Cortex of kidney (tissue), 1 donor: Measurements from ENCODE around the gene SCGB1D2.
"Not testable (repeated sequence)": the region's sequence is repeated elsewhere in the genome, so short reads cannot be mapped to it uniquely, and the experiment has no call there.

ENCODE experiments used
- DNase-seq: peaks from one replicate; lab custom pipeline; 2025; lab: John Stamatoyannopoulos, UW

The SCGB1D2 gene, protein sequence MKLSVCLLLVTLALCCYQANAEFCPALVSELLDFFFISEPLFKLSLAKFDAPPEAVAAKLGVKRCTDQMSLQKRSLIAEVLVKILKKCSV

DNA sequence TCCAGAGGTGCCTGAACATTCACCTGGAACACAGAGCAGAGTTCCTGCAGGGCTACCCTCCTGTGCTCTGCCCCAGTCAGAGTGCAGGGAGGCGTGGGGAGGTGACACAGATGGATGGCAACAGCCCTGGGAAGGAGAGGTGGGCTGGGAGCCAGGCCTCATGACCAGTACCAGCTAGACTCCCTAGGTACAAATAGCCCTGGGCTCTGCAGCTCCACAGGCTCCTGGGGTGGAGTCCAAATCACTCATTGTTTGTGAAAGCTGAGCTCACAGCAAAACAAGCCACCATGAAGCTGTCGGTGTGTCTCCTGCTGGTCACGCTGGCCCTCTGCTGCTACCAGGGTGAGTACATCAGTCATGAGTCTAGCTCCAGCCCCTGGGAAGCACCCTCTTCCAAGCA is at the start of gene SCGB1D2:
Gene SCGB1D2 (plus strand): TSS at position 219 of the 400 bp plus-strand sequence. CDS start 69 bp downstream, at position 288.
- DNase-seq = no peak

DNA sequence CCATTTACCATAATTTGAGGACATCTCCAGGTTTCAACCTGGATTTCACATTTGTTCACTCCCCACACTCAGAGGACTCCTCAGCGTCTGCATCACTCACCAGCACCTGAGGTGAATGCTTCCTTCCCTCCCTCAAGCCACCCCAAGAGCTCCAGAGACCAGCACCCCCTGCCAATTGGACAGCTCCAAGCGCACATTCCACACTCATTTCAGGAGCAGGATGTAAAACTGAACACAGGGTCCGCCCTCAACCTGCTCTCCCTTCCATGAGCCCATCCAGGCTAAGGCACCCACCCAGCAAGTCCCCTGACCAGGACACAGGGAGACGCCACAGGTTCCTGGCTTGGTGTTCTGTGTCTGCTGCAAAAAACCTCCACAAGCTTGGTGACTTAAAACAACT is 48.1 kb upstream of the SCGB1D2 start:
- no peak for DNase-seq

DNA sequence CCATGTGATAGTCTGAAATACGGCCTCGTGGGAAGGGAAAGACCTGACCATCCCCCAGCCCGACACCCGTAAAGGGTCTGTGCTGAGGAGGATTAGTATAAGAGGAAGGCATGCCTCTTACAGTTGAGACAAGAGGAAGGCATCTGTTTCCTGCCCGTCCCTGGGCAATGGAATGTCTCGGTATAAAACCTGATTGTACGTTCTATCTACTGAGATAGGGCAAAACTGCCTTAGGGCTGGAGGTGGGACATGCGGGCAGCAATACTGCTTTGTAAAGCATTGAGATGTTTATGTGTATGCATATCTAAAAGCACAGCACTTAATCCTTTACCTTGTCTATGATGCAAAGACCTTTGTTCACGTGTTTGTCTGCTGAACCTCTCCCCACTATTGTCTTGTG is 47.0 kb upstream of the SCGB1D2 start:
- not testable (repeated sequence) for DNase-seq

DNA sequence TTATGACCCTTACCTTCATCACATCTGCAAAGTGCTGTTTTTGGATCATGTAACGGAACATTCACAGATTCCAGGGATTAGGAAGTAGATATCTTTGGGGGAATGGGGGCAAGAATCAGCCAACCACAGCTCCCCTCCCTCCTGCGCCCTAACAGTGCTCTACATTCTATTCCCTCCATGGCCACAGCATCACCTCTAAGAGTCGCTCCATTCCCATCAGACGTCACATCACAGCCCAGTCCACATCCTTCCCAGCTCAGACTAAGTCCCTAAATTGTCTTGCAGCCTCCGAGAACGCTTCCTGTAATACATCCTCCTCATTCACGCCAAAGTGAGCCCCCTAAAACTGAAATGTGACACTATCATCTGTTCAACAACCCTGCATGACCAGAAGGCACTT is 46.1 kb upstream of the SCGB1D2 start:
- DNase-seq = no peak

DNA sequence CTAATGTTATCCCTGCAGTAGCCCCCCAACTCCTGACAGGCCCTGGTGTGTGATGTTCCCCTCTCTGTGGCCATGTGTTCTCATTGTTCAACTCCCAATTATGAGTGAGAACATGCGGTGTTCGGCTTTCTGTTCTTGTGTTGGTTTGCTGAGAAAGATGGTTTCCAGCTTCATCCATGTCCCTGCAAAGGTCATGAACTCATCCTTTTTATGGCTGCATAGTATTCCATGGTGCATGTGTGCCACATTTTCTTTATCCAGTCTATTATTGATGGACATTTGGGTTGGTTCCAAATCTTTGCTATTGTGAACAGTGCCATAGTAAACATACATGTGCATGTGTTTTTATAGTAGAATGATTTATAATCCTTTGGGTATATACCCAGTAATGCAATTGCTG is 44.6 kb upstream of the SCGB1D2 start:
- not testable (repeated sequence) for DNase-seq

DNA sequence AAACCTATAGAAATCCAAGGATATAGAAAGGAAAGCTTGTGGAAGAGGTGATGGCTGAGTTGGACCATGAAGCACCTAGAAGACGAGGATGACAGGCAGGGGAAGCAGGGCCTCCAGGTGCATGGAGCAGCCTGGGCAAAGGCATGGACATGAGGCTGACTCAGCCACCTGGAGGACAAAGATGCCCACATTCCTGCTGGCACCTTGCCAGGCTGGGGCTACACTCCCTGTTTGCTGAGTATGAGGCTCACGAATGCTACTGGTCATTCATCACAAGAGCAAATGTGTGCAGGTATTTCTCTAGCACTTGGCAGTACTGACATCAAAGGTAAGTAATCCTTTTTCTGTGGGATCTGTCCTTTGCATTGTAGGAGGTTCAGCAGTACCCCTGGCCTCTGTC is 40.7 kb upstream of the SCGB1D2 start:
- no peak for DNase-seq

DNA sequence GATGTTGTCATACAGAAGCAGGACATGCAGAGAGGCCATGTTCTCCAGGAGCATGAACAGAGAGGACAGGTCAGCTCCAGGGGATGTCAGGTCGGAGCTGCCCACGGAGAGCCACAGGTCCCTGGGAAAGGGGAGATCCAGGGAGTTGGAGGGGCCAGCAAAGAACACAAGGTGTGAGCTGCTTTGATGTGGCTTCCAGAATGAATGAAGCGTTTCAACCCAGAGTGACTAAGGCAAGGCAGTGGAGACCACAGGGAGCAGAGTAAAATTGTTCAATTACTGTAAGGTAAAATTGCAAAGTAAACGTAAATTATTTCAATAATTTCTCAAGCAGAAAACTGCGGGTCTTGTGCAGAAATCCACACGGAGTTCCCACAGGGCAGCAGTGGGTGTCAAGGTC is 39.1 kb upstream of the SCGB1D2 start:
- DNase-seq = no peak

DNA sequence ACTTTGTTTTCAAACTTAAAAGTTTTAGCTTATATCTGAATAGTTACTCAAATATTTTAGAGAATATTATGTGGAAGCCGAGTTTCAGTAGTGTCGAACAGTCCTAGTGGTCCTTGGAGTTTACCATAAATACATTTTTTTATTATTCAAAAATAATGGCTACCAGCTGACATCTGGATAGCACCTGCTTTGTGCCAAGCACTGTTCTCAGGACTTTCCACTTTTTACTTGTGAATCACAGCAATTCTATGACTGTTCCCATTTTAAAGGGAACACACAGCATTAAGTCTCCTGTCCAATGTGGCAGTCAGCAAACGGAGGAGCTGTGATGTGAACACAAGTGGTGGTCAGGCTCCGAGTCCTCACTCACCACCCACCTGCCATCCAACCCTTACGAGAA is 37.6 kb upstream of the SCGB1D2 start:
- no peak for DNase-seq

DNA sequence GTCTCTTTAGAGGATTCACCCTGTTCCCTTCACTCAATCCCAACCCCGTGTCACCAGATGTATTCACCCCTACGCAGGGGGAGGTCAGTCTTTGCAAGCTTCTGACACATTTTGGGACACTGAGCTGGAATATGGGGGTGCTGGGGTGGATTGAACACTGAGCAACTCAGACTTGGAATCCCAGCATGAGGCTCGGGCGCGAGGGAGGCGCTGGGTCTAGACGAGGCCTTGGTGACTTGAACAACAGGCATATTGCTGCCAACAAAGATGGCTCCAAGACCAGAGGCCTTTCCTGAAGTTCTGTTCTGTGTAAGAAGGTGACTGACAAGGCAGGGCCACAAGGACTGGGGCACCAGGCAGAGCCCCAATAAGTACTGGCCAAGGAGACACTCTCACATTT is 36.6 kb upstream of the SCGB1D2 start:
- no peak for DNase-seq

DNA sequence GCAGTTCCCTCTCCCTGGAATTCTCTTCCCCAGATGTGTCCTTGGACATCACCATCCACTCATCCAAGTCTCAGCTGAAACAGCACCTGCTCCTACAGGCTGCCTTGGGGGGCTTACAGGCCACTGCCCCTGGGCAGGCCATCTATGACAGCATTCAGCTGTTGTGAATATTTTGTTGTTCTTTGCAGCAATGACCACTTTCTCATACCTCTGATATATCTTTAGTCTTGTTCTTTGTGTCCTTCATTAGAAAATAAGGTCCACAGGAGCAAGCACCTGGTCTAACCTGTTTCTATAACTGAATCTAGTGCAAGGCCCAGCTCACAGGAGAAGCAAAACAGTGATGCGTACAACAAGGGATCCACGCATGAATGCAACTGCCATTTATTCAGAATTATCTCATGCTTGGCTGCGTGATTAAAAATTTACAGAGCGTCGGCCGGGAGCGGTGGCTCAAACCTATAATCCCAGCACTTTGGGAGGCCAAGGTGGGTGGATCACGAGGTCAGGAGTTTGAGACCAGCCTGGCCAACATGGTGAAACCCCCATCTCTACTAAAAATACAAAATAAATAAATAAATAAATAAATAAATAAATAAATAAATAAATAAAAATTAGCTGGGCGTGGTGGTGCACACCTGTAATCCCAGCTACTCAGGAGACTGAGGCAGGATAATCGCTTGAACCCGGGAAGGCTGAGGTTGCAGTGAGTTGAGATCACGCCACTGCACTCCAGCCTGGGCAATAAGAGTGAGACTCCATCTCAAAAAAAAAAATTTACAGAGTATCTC is 35.6 kb upstream of the SCGB1D2 start:
- not testable (repeated sequence) for DNase-seq

DNA sequence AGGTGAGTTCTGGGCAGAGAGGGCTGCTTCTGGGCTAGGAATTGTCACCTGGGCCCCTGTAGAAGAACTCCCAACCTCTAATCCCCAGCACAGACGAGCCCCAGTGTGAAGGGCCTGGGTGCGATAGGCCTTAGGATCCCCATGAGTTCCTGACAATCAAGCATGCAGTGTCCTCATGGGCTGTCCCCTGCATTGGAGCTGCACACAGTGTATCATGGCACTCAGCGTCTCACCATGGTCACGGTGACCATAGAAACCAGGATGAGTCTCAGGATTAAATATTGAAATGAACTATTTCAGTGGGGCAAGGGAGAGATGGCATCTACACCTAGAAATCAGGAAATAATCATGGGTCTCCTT is 33.3 kb upstream of the SCGB1D2 start:
- DNase-seq = no peak

DNA sequence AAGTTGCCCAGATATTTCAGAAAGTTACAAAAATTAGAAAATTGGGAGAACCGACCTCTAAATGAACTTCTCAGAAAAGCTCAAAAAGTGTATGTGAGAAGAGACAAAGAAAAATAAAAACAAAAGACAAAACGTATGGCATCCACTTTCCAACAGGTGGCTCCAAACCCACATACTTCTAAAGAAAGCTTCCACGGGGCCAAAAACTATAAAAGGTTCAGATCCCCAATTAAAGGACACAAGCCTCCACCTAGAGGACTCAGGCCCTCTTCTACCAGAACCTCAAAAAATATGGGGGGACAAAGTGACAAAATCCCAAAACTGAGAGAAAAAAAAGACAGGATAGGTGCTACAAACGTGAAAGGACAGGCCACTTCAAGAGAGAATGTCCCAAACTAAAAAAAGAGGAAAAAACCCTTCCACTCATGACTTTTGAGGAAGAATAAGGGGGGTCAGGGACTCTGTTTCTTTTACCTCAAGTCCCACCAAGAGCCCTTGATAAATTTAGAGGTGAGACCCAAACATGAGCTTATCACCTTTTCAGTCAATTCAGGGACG is 24.8 kb upstream of the SCGB1D2 start:
- no peak for DNase-seq

DNA sequence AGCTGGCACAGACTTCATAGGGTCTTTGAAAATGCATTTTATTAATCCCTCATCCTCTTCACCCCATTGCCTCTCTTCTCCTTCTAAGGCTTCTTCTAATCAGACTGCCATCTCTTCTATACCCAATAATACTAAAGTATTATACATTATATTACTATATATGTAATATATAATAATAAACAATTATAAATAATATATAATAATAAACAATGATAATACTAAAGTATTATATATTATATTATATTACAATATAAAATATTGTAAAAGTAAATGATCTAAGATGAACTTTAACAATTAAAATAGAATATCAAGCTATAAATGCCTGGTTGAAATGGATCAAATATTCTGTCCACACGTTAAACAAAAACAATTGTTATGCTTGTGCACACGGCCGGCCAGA is 20.5 kb upstream of the SCGB1D2 start:
- DNase-seq = no peak

DNA sequence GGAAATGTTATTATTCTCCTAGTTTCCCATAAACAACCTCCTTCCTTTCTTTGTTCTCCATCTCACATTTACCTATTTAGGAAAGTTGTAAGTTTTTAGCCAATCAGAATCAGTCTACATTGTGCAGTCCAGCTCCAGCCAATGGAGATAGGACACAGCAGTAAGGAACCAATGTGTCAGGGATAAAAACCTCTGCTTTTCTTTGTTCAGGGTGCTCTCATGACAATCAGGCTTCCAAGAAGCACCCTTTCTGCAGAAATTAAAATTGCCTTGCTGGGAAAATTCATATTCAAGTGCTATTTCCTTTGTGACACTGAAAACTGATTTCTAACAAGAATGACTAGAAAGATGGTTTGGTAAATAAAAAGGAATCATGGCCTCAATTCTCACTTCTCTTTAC is 18.9 kb upstream of the SCGB1D2 start:
- DNase-seq = no peak

DNA sequence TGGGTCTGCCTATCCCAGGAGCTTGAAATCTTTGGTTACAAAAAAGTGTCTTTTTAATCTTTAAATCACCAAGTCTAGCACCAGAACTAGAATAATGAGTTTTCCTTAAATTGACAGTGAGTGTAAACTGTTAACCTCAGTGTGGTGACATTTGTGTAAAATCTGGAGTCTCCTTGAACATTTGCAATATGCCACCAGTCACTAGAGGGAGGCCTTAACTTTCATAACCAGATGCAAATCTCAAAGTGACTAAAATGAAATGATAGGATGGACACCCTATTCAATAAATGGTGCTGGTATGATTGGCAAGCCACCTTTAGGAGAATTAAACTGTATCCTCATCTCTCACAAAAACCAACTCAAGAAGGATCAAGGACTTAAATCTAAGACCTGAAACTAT is 8.3 kb upstream of the SCGB1D2 start:
- DNase-seq = no peak

DNA sequence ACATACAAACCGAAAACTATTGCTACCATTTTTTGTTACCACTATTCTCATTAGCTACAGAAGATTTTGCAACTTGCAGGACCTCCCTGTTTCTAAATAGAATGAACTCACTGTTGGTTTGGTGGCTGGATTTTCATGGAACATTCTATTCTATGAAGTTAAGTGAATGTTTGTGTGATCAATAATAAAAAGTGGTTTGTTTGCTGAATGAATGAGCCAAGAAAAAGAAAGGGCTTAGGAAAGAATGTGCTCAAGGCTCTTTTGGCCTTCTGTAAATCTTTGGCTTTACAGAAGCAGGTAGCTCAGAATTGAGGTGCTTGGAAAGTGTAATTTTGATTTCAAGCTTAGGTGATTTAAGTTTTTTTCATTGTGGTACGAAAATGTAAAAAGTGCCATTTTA is 5.9 kb upstream of the SCGB1D2 start:
- no peak for DNase-seq

DNA sequence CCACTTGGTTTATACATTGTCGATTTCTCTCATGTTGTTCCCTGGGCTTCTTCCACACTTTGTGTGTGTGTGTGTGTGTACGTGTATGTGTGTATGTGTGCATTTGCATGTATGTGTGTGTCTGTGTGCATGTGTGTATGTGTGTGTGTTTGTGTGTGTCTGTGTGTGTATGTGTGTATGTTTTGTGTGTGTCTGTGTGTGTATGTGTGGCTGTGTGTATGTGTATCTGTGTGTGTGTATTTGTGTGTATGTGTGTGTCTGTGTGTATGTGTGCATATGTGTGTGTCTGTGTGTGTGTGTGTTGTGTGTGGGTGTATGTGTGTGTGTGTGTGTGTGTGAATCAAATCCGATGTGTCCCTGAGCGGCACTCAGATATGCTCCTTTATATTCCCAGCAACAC is 4.5 kb upstream of the SCGB1D2 start:
- no peak for DNase-seq

DNA sequence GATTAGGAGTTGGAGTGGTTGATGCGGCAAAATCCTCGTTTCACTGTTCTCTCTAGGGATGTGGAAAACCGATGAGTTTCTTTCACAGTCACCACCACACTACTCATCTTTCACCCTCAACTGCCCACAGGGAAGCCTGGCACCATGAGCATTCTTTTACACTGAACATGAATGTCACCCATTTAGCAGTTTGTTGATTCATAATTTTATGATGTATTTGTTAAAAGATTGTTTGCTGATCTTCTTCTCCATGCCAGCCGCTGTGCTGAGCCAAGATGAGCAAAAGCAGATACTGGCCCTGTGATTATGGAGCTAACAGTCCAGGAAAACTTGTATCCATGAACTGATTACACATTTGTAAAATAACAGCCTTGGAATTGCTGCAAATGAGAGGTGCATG is 3.9 kb upstream of the SCGB1D2 start:
- DNase-seq = no peak

DNA sequence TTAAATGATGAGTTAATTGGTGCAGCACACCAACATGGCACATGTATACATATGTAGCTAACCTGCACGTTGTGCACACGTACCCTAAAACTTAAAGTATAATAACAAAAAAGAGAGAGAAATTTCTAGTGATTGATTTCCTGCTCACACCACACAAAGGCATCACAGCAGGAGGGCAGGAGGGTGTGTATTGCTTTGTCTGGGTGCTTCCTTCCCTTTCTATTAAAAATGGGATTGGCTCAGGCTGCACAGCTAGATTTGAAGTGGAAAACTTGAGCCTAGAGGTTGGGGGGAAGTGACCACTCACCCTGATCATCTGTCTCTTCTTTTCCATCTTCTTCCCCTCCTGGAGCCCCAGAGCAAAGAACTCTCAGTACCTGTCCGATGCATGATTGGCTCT is 944 bp upstream of the SCGB1D2 start:
- DNase-seq = no peak

DNA sequence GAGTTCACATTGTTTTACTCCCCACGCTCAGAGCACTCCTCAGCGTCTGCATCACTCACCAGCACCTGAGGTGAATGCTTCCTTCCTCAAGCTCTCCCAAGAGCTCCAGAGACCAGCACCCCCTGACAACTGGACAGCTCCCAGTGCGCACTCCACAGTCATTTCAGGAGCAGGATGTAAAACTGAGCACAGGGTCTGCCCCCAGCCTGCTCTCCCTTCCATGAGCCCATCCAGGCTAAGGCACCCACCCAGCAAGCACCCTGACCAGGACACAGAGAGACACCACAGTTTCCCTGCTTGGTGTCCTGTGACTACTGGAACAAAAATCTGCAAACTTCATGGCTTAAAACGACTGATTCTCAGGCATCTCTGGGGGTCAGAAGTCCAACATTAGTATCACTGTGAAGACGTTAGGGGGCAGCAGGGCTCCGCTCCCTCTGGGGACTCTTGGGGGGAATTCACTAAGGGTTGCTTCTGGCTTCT is 3.3 kb downstream of the SCGB1D2 start:
- DNase-seq = no peak

DNA sequence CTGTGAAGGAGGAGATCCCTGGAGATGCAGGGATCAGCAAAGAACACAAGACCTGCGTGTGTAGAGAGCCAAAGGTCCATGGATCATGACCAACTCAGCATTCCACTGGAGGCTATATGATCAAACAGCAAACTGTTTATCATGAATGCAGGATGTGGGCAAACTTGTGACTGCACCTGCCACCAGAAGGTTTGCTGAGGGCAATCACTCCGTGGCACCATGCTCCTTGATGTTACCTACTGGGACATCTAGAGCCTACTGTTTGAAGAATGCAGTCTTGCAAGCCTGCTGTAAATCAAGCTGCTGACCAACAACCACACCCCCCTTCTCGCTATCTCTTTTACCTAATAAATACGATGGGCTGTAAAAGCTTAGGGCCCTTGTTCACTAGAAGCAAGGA is 9.7 kb downstream of the SCGB1D2 start:
- no peak for DNase-seq

DNA sequence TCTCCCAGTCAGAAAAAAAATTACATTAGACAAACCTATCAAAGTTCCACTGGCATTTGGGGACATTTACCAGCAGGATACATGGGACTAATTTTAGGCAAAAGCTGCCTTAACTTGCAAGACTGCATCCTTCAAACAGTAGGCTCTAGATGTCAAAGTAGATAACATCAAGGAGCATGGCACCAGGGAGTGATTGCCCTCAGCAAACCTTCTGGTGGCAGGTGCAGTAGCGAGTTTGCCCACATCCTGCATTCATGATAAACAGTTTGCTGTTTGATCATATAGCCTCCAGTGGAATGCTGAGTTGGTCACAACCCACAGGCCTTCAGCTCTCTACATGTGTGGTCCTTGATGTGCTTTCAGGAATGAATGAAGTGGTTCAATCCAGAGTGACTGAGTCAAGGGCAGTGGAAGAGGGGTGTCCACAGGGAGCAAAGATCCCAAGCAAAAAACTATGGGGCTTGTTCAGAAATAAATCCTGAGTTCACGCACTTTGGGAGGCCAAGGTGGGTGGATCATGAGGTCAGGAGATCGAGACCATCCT is 12.0 kb downstream of the SCGB1D2 start:
- DNase-seq = no peak

DNA sequence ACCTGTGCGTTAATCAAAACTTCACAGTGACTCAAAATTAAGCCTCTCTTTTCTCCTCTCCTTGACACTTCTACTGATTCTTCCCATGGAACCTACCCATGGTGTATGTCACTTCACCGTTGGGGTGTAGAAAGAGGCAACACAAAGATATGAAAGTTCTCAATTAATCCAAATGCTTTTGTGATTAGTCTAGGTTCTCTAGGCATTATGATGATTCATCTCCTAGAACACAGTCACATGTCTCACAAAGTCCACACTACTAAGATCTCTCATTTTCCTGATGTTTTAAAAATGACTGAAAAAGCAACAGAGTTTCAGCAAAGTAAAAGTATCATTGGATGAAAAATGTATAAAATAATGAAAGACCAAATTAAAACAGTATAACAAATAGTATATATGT is 14.2 kb downstream of the SCGB1D2 start:
- DNase-seq = no peak
